ENCODE results near the gene TDRD10.

Gene TDRD10

GRCh38 chr1:154578058-154578418 is 76.0 kb downstream of the TDRD10 start:
- Histone ChIP-seq H3K4me1 (ENCODE audit: insufficient read depth, low read length) (no peaks in the 10 kb centered on the region), H3K9ac (ENCODE audit: low read depth, low read length) (no peak overlapping the region), H3K9me3 (ENCODE audit: control insufficient read depth, insufficient read depth, low read length) (no peaks in the 10 kb centered on the region), H3K36me3 (ENCODE audit: insufficient read depth, low read length) (peaks cover 18% of the 10 kb centered on the region)

DNA sequence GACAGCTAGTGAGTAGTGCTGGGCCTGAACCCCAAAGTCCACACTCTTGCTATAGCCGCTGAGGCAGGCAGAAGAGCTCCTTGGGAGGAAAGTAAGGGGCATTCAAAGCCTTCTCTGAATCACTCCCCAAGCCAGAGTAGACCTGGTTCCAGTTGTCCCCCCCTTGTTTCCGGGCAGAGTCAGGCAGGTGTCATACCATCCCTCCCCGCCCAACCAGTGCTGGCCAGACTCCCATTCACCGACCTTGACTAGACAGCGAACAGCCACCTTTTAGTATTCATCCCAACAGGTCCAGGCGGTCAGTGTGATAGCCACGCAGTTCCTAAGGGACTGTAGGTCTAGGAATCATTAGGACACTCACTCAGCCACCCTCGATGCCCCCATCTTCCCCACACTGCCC is 77.4 kb downstream of the TDRD10 start:
- Histone ChIP-seq H3K4me1 (ENCODE audit: insufficient read depth, low read length) (no peaks in the 10 kb centered on the region), H3K36me3 (ENCODE audit: insufficient read depth, low read length) (peaks cover 30% of the 10 kb centered on the region), H3K9me3 (ENCODE audit: control insufficient read depth, insufficient read depth, low read length) (no peaks in the 10 kb centered on the region), H3K9ac (ENCODE audit: low read depth, low read length) (no peak overlapping the region)

GRCh38 chr1:154581766-154582165 is 79.7 kb downstream of the TDRD10 start:
- peaks cover 52% of the 10 kb centered on the region for H3K36me3 ChIP-seq (ENCODE audit: insufficient read depth, low read length)

GRCh38 chr1:154582885-154583284 is 80.9 kb downstream of the TDRD10 start:
- no peaks in the 10 kb centered on the region for H3K4me1 ChIP-seq (ENCODE audit: insufficient read depth, low read length)
- H3K9ac ChIP-seq (ENCODE audit: low read depth, low read length) = no peak overlapping the region
- H3K36me3 ChIP-seq (ENCODE audit: insufficient read depth, low read length) = peaks cover 58% of the 10 kb centered on the region
- H3K9me3 ChIP-seq (ENCODE audit: control insufficient read depth, insufficient read depth, low read length) = no peaks in the 10 kb centered on the region

More at GRCh38 chr1:154581766-154582165, 79.7 kb downstream of the TDRD10 start:
- H3K9ac ChIP-seq (ENCODE audit: low read depth, low read length) = no peak overlapping the region
- H3K9me3 ChIP-seq (ENCODE audit: control insufficient read depth, insufficient read depth, low read length) = no peaks in the 10 kb centered on the region
- H3K4me1 ChIP-seq (ENCODE audit: insufficient read depth, low read length) = no peaks in the 10 kb centered on the region

DNA sequence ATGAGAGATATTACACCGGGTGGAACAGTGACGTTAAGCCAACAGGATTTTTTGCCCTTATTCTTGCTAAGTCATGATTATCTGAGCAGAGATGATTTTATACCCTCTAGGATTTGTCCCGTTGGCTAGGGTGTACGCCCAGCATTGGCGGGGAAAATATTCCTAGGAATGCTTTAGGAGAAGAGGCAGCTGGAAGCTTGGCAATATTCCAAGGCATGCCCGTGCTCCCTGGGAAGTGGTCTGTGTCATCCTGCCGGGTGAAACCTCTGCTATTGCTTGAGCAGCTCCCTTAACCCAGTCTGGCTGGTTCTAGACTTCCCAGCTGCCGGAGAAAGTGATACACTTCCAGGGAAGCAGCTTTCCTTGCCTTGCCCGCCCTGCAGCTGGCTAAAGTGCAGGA is 81.8 kb downstream of the TDRD10 start:
- Histone ChIP-seq H3K4me1 (ENCODE audit: insufficient read depth, low read length) (no peaks in the 10 kb centered on the region), H3K36me3 (ENCODE audit: insufficient read depth, low read length) (peaks cover 65% of the 10 kb centered on the region), H3K9ac (ENCODE audit: low read depth, low read length) (no peak overlapping the region), H3K9me3 (ENCODE audit: control insufficient read depth, insufficient read depth, low read length) (no peaks in the 10 kb centered on the region)

DNA sequence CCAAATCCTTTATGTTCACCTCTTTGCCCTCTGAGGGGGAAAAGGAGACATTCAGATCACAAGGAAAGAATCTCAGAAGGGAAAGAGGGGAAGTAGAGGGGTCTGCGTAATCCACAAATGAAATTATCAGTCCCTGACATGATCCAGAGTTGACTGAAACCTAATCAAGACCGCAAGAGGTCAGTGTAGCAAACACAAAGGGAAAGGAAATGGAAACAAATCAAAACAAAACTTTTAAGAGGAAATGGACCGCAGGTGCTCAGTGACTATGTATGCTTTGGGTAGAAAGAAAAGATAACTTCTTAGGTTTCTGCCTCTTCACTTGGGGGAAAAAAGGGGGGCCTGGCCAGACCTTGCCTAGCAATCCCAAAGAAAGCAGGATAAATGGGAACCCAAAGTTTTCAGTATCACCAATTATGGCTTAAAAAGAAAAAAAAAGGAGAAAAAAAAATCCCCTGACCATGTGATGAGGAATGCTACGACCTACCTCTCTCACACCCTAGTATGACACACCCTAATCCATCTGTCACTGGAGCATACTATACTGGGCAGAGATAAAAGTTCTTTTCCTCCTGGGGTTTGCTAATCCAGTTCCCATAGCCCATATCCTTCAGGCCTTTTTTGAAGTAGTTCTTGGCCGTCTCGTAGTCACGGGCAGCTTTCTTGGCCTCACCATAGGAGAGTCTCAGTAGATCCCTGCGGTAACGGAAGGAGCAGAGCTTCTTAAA is 82.4 kb downstream of the TDRD10 start:
- no peaks in the 10 kb centered on the region for H3K4me1 ChIP-seq (ENCODE audit: insufficient read depth, low read length)
- H3K9ac ChIP-seq (ENCODE audit: low read depth, low read length) = no peak overlapping the region
- no peaks in the 10 kb centered on the region for H3K9me3 ChIP-seq (ENCODE audit: control insufficient read depth, insufficient read depth, low read length)
- H3K36me3 ChIP-seq (ENCODE audit: insufficient read depth, low read length) = peaks cover 70% of the 10 kb centered on the region

DNA sequence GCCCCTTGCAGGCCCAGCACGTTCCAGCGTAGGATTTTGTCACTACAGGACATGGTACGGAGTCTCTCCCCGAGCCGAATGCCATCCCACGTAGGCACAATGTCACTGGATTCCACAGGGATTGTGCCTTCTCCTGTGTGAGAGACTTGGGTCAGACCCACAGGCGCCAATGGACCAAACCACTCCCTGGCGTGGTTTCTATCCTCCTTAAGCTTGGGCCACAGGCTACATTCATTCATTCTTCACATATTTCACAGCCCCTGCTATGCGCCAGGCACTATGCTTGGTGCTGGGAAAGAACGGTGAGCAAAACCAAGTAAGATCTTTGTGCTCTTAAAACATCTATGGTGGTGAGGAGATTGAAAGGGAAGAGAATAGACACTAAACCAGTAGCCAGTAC is 84.2 kb downstream of the TDRD10 start:
- H3K9ac ChIP-seq (ENCODE audit: low read depth, low read length) = no peak overlapping the region
- H3K9me3 ChIP-seq (ENCODE audit: control insufficient read depth, insufficient read depth, low read length) = no peaks in the 10 kb centered on the region

GRCh38 chr1:154586641-154587040 is 84.6 kb downstream of the TDRD10 start:
- peaks cover 78% of the 10 kb centered on the region for H3K36me3 ChIP-seq (ENCODE audit: insufficient read depth, low read length)
- H3K4me1 ChIP-seq (ENCODE audit: insufficient read depth, low read length) = no peaks in the 10 kb centered on the region
- no peak overlapping the region for H3K9ac ChIP-seq (ENCODE audit: low read depth, low read length)
- H3K9me3 ChIP-seq (ENCODE audit: control insufficient read depth, insufficient read depth, low read length) = no peaks in the 10 kb centered on the region

More for the DNA sequence above, 84.2 kb downstream of the TDRD10 start:
- H3K36me3 ChIP-seq (ENCODE audit: insufficient read depth, low read length) = peaks cover 74% of the 10 kb centered on the region
- H3K4me1 ChIP-seq (ENCODE audit: insufficient read depth, low read length) = no peaks in the 10 kb centered on the region

- Histone ChIP-seq H3K36me3 (ENCODE audit: insufficient read depth, low read length) (peaks cover 66% of the 10 kb centered on the region), H3K9ac (ENCODE audit: low read depth, low read length) (no peak overlapping the region), H3K4me1 (ENCODE audit: insufficient read depth, low read length) (no peaks in the 10 kb centered on the region), H3K9me3 (ENCODE audit: control insufficient read depth, insufficient read depth, low read length) (no peaks in the 10 kb centered on the region)
Measured at GRCh38 chr1:154589780-154590179, 87.8 kb downstream of the TDRD10 start.

- Histone ChIP-seq H3K4me1 (ENCODE audit: insufficient read depth, low read length) (no peaks in the 10 kb centered on the region), H3K36me3 (ENCODE audit: insufficient read depth, low read length) (peaks cover 58% of the 10 kb centered on the region), H3K9me3 (ENCODE audit: control insufficient read depth, insufficient read depth, low read length) (no peaks in the 10 kb centered on the region), H3K9ac (ENCODE audit: low read depth, low read length) (no peak overlapping the region)
Measured at GRCh38 chr1:154590756-154591155, 88.7 kb downstream of the TDRD10 start.

DNA sequence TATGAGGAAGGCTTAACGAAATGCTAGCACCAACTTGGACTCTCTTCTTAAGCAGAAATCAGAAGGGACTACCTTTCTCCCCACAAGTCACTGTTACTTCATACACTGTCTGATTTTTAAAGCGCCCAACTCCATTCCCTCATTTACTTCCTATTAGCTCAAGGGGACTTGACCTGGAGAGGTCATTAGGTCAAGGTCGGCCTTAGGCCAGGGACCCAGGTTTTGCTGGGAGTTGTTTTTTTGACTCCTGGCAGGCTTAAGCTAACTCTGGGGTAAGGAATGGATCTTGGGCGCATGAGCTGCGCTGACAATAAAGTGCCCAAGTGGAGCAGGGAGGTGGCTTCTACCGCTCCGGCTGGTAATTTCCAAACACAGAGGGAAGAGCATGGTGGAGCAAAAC is 89.2 kb downstream of the TDRD10 start:
- Histone ChIP-seq H3K9ac (ENCODE audit: low read depth, low read length) (no peak overlapping the region), H3K4me1 (ENCODE audit: insufficient read depth, low read length) (no peaks in the 10 kb centered on the region), H3K9me3 (ENCODE audit: control insufficient read depth, insufficient read depth, low read length) (no peaks in the 10 kb centered on the region), H3K36me3 (ENCODE audit: insufficient read depth, low read length) (peaks cover 56% of the 10 kb centered on the region)

- no peaks in the 10 kb centered on the region for H3K4me1 ChIP-seq (ENCODE audit: insufficient read depth, low read length)
- no peak overlapping the region for H3K9ac ChIP-seq (ENCODE audit: low read depth, low read length)
- no peaks in the 10 kb centered on the region for H3K9me3 ChIP-seq (ENCODE audit: control insufficient read depth, insufficient read depth, low read length)
- peaks cover 52% of the 10 kb centered on the region for H3K36me3 ChIP-seq (ENCODE audit: insufficient read depth, low read length)
Measured at GRCh38 chr1:154593390-154593789, 91.4 kb downstream of the TDRD10 start.

GRCh38 chr1:154594811-154595210 is 92.8 kb downstream of the TDRD10 start:
- Histone ChIP-seq H3K36me3 (ENCODE audit: insufficient read depth, low read length) (peaks cover 43% of the 10 kb centered on the region), H3K9ac (ENCODE audit: low read depth, low read length) (no peak overlapping the region), H3K4me1 (ENCODE audit: insufficient read depth, low read length) (no peaks in the 10 kb centered on the region)

GRCh38 chr1:154595621-154596020 is 93.6 kb downstream of the TDRD10 start:
- Histone ChIP-seq H3K36me3 (ENCODE audit: insufficient read depth, low read length) (peaks cover 37% of the 10 kb centered on the region), H3K9ac (ENCODE audit: low read depth, low read length) (no peak overlapping the region), H3K9me3 (ENCODE audit: control insufficient read depth, insufficient read depth, low read length) (no peaks in the 10 kb centered on the region), H3K4me1 (ENCODE audit: insufficient read depth, low read length) (no peaks in the 10 kb centered on the region)

More at GRCh38 chr1:154594811-154595210, 92.8 kb downstream of the TDRD10 start:
- H3K9me3 ChIP-seq (ENCODE audit: control insufficient read depth, insufficient read depth, low read length) = no peaks in the 10 kb centered on the region

Data from ES-I3 (cell line).